ES-I3 (cell line): ENCODE results near the gene LRRK1.

Experiments
- H3K36me3 ChIP-seq: 2 replicates; pipeline ENCODE4 v1.6.1; 2013; ENCODE audit warnings: mild to moderate bottlenecking, low read length, control low read depth, moderate library complexity; ENCODE audit not compliant: insufficient read depth
- H3K4me1 ChIP-seq: 2 replicates; pipeline ENCODE4 v1.6.1; 2013; ENCODE audit warnings: mild to moderate bottlenecking, control low read depth, low read length; ENCODE audit not compliant: insufficient read depth
- H3K9ac ChIP-seq: 2 replicates; pipeline ENCODE4 v1.6.1; 2013; ENCODE audit warnings: low read depth, mild to moderate bottlenecking, low read length, moderate library complexity
- H3K9me3 ChIP-seq: 2 replicates; pipeline ENCODE4 v1.6.1; 2013; ENCODE audit warnings: mild to moderate bottlenecking, low read length, moderate library complexity; ENCODE audit not compliant: control insufficient read depth, insufficient read depth

LRRK1 gene

DNA sequence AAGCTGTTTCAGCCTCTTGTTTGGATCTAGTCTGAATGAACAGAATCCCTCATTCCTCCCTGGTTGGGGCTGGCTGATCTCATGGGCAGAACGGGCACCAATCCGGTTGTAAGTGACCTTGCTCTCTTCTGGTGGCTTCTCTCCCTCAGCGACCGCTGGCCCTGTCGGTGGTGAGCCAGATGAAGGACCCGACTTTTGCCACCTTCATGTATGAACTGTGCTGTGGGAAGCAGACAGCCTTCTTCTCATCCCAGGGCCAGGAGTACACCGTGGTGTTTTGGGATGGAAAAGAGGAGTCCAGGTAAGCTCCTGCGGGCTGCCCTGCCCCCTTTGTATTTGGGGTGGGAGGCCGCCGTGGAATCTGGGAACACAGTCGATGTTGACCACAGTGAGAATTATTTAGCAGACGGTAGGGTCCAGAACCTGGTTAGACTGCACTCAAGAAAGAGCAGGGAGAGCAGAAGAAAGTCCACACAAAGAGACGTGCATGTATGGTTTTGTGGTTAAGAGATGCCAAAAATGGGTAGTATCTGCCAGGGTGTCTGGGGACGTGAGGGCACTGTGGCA is 138.8 kb downstream of the LRRK1 start:
- Histone ChIP-seq H3K36me3 (no peaks in the 10 kb centered on the region), H3K9me3 (peaks cover 6% of the 10 kb centered on the region; the same call in 1 of the 2 replicates), H3K9ac (no peak overlapping the region), H3K4me1 (peaks cover 16% of the 10 kb centered on the region)

DNA sequence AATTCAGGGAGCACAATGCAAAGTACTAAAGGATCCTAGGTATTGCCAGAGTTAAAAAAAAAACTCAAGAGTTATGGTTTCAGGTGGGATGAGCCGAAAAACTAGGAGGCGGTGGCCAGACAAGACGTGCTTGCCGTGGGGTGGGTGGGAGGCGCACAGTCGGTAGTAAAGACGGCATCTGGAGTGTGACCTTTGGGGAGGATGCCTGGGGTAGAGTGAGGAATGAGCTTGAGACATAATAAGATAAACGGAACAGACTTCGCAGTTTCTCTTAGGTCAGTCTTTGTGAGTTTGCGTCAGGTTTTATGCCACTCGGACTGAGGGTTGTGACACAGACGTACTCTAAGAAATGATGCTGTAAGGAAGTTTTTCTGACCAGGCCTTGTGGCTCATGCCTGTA is 139.6 kb downstream of the LRRK1 start:
- Histone ChIP-seq H3K9me3 (peaks cover 6% of the 10 kb centered on the region; the same call in 1 of the 2 replicates), H3K9ac (no peak overlapping the region), H3K4me1 (peaks cover 24% of the 10 kb centered on the region), H3K36me3 (no peaks in the 10 kb centered on the region)

DNA sequence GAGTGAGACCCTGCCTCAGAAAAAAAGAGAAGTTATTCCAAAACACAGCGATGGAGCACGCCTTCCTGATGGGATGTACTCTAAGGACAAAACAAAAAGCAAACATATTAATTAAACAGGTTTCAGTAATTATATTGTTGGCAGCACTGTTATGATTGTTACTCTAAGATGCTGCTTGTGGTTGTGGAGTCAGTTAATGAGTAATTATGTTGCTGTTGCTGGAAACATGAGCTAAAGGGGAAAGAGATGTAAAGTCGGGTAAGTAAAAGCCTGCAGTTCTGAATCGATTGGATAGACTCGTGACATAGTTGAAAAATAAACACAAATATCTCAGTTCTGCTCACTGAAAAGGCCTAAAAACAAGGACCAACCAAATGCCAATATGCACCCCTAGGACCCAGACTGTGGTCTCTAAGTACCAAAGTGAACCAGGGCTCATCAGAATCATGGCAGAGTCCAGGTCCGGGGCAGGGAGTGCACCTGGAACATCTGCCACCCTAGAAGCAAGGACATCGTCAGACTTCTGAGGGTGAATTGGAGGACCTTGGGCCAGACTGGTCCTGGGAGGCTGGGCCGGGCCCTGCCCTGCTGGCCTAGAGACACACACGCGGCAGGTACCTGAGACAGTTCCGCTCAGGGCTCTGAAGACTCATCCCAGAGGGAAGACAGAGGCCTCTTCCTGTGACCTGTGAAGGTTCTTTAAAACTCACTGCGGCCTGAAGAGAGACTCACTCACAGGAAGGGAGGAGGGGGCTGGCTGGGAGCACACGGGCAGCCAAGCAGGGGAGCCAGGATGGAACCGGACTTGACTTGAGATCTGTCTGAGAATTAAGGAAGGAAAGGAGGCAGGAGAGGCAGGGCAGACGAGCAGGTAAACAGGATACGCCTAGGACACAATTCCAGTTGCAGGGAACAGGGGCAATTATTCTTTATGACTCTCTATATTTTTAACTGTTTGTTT is 140.5 kb downstream of the LRRK1 start:
- Histone ChIP-seq H3K4me1 (peaks cover 32% of the 10 kb centered on the region), H3K9ac (no peak overlapping the region), H3K36me3 (no peaks in the 10 kb centered on the region), H3K9me3 (peaks cover 6% of the 10 kb centered on the region; the same call in 1 of the 2 replicates)

DNA sequence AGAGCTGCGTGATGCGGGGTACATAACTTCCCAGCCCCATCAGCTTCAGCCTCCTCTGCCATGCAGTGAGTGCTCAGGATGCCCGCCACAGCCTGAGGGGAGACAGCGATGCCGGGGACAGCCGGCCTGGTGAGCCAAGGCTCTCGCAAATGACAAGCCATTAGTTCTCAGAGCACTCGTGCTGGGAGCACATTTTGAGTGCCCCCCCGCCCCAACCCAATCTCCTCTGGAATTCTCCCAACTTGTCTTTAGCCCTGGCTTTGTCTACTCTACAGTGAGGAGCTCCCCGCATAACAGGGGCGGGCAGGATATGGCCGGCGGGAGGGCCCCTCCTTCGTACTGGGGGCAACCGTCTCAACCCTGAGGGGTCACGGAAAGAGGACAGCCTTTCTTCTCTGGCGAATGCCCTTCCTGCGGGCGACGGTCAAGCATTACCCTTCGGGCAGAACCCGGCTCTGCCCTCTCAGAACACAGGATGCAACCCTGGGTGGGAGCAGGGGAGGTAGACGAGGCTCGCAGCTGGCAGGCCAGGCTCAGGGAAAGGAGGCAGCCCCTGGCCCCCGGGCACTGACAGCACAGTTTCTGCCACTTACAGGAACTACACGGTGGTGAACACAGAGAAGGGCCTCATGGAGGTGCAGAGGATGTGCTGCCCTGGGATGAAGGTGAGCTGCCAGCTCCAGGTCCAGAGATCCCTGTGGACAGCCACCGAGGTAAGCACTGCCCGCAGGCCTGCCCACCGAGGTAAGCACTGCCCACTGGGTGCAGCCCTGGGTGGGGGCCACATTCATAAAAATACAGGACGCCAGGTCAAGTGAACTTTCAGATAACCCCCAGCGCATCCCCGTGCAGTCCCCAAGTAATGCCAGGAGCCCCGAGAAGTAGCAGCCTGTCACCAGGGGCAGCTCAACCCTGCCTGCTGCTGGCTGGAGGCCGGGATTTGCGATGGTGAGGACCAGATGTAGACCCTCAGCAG is 141.7 kb downstream of the LRRK1 start:
- peaks cover 6% of the 10 kb centered on the region; the same call in 1 of the 2 replicates for H3K9me3 ChIP-seq
- peaks cover 32% of the 10 kb centered on the region for H3K4me1 ChIP-seq
- H3K36me3 ChIP-seq = no peaks in the 10 kb centered on the region
- no peak overlapping the region for H3K9ac ChIP-seq

DNA sequence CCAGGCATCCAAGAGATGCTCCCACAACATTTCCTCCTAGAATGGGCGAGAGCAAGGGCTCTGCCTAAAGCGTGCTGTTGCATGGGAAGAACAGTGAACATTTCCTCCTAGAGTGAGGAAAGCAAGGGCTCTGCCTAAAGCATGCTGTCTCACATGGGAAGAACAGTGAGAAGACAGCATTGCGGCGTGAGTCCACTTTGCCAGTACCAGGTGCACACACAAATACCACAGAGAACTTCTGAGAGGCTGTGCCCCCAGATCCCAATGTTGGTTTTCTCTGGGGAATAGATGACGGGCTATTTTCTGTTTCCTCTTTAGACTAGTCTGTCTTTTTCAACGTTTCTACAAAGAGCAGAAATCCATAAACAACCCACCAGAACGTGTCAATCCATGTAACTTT is 142.9 kb downstream of the LRRK1 start:
- Histone ChIP-seq H3K36me3 (no peaks in the 10 kb centered on the region), H3K9me3 (peaks cover 6% of the 10 kb centered on the region; the same call in 1 of the 2 replicates), H3K4me1 (peaks cover 36% of the 10 kb centered on the region), H3K9ac (no peak overlapping the region)

DNA sequence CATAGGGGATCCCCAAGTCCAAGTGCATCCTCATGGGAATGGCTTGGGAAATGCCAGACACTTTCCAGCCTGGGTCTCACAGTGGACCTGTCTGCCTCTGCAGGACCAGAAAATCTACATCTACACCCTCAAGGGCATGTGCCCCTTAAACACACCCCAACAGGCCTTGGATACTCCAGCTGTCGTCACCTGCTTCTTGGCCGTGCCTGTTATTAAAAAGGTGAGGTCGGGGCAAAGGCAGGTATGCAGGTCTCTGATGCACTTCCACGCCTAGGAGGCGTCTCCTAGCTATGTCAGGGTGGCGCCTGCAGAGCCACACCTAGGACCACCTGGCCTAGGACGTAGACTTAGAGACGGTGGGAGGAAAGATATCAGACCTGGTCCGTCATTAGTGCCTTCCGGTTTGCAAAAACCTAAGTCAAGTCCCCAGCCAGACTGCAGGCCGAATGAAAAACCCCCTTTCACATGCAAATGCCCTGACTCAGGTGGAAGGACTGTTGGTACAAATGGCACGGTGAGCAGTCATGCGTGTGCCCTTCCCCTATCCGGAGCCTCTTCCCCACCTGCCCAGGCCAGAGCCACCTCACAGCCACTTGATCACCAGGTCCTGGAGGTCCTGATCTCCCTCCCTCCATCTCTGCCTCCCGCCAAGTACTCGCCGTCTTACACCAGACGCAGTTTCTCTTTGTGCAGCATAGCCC is 143.5 kb downstream of the LRRK1 start:
- H3K36me3 ChIP-seq = no peaks in the 10 kb centered on the region
- H3K4me1 ChIP-seq = peaks cover 41% of the 10 kb centered on the region
- peaks cover 6% of the 10 kb centered on the region; the same call in 1 of the 2 replicates for H3K9me3 ChIP-seq
- 0 out of 2 replicates have a peak overlapping the region, but pooled peaks have one; percentile 11 for H3K9ac ChIP-seq

DNA sequence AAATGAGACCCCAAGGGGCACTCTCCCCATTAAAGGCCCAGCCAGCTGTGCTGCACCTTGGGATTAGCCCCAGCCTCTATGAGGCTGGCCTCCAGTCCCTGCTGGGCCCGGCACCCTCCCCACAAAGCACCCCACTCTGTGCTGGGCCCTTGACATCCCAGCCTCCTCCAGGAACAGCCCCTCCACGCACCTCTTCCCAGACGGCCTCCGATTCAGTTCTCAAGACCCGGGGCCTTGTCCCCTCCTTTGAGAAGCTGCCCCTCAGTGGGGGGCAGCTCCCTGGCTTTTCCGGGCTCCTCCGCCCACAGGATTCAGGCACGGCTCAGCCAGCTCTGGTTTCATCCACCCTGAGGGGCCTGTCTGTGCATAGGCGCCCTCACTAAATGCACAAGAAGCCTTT is 144.1 kb downstream of the LRRK1 start:
- Histone ChIP-seq H3K4me1 (peaks cover 46% of the 10 kb centered on the region), H3K36me3 (no peaks in the 10 kb centered on the region), H3K9ac (0 out of 2 replicates have a peak overlapping the region, but pooled peaks have one; percentile 11), H3K9me3 (peaks cover 6% of the 10 kb centered on the region; the same call in 1 of the 2 replicates)

DNA sequence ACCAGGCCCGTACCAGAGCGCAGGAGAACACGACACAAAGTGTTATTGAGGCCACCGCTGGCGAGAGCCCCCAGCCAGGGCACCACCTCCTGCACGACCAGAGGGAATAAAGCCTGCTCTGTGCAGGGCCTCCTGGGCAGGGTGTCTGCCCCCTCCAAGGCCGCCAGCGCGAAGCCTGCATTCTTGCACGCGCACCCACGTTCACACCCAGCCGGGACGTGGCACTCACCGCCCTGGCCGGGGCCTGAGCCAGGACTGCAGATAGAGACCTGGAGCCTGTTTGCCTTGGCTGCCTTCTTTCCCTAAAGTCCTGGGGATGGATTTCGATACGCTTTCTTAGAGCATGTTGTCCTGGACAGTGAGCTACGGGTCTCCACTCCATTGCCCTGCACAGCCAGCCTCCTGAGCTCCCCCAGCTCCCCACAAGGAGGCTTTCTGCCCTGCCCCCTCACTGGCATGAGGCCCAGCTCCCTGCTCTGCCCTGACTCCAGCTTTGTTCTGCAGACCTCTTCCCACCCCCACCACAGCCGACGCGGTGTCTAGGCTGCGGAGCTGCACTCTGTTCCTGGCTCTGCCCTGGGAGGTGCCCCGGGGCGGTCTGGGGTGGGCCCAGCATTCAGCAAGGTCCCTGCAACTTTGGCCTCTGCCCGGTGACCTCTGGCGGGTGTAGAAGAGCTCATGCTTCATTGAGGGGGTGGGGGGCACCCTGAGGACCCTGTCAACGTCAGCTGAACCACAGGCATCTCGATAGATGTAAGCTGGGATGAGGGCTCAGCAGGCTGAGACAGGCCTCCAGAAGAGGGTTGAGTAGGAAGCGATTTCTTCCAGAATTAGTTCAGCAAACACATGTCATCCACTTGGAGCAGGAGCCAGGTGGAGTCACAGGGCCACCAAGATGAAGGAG is 145.0 kb downstream of the LRRK1 start:
- Histone ChIP-seq H3K4me1 (peaks cover 51% of the 10 kb centered on the region), H3K9me3 (peaks cover 5% of the 10 kb centered on the region; the same call in 1 of the 2 replicates), H3K9ac (no peak overlapping the region), H3K36me3 (no peaks in the 10 kb centered on the region)

DNA sequence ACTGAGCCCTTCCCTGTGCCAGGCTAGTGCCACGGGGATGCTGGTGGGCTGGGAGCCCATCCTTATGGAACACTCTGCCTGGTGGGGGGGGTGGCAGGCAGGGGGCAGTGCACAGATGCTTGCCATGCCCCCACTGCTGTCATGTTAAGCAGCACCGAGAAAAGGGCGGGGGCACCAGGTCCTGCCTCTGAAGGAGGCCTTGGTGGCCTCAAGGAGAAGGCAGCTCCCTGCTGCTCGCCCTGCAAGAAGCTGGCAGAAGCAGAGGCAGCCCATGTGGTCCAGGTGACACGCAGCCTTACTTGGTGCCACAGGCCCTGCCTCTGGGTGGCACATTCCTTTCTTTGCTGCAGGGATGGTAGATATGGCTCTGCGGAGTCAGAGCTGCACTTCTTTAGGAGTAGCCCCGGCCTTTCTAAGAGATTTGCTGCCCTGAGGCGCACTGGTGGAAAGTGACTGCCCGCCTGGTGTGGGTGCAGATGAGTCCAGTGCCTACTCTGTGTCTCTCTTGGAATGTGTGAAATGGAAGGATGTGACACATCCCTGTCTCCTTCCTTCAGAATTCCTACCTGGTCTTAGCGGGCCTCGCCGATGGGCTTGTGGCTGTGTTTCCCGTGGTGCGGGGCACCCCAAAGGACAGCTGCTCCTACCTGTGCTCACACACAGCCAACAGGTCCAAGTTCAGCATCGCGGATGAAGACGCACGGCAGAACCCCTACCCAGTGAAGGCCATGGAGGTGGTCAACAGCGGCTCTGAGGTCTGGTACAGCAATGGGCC is 145.8 kb downstream of the LRRK1 start:
- H3K36me3 ChIP-seq = no peaks in the 10 kb centered on the region
- H3K9ac ChIP-seq = no peak overlapping the region
- peaks cover 58% of the 10 kb centered on the region for H3K4me1 ChIP-seq
- no peaks in the 10 kb centered on the region for H3K9me3 ChIP-seq

DNA sequence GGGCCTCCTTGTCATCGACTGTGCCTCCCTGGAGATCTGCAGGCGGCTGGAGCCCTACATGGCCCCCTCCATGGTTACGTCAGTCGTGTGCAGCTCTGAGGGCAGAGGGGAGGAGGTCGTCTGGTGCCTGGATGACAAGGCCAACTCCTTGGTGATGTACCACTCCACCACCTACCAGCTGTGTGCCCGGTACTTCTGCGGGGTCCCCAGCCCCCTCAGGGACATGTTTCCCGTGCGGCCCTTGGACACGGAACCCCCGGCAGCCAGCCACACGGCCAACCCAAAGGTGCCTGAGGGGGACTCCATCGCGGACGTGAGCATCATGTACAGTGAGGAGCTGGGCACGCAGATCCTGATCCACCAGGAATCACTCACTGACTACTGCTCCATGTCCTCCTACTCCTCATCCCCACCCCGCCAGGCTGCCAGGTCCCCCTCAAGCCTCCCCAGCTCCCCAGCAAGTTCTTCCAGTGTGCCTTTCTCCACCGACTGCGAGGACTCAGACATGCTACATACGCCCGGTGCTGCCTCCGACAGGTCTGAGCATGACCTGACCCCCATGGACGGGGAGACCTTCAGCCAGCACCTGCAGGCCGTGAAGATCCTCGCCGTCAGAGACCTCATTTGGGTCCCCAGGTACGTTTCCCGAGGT is 146.5 kb downstream of the LRRK1 start:
- H3K9ac ChIP-seq = no peak overlapping the region
- no peaks in the 10 kb centered on the region for H3K36me3 ChIP-seq
- peaks cover 59% of the 10 kb centered on the region for H3K4me1 ChIP-seq
- H3K9me3 ChIP-seq = no peaks in the 10 kb centered on the region

DNA sequence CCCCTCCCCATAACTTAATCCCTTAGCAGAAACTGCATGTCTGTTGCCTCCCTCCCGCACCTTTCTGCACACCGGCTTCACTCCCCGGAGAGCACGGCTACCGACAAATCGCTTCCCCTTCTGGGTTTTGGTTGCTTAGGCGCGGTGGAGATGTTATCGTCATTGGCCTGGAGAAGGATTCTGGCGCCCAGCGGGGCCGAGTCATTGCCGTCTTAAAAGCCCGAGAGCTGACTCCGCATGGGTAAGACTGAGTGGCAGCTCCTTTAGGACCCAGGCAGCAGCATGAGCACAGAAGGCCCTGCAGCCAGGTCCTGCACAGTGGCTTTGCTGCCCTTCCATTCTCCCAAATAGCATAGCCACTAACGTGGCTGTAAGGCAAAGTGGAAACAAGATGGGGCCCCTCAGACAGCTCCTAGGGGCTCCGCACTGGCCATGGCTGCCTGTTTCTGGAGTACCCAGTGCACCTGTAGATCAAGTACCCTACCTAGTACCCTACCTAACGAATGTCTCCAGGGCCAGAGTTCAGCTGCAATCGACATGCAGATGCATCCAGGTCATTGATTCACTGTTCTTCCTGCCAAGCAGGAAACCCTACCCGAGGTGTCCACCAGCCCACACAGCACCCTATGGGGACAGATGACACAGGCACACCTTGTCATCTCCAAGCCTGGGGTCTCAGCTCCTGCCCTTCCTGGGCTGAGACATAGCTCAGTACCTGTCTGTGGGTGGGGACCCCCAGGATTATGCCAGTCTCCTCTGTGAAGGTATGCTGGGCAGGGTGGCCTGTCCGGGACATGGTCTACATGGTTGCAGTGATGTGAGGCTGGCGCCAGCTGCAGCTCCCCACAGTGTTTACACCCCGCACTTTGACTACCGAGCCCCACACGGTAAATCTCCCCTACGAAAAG is 147.6 kb downstream of the LRRK1 start:
- Histone ChIP-seq H3K36me3 (no peaks in the 10 kb centered on the region), H3K9ac (no peak overlapping the region), H3K9me3 (no peaks in the 10 kb centered on the region; the same call in 1 of the 2 replicates), H3K4me1 (peaks cover 67% of the 10 kb centered on the region)
